Activated T-cell treated with anti-CD3 and anti-CD28 coated beads for 1 hour (primary cell): ENCODE results near the gene KIF21A.
"Not testable (repeated sequence)": the region's sequence is repeated elsewhere in the genome, so short reads cannot be mapped to it uniquely, and the experiment has no call there.

Experiments used
- DNase-seq: peaks from one replicate; pipeline ENCODE4 v3.0.0-alpha.2; 2020; ENCODE audit warnings: low read depth

The KIF21A gene

GRCh38 chr12:39341761-39342160 is 101.2 kb downstream of the KIF21A start:
- DNase-seq, result no peak

GRCh38 chr12:39341179-39341578 is 101.7 kb downstream of the KIF21A start:
- DNase-seq, result no peak

- DNase-seq, result no peak
Observed at GRCh38 chr12:39332661-39333175, 110.2 kb downstream of the KIF21A start.

- DNase-seq, result no peak
Observed at GRCh38 chr12:39331539-39332261, 111.2 kb downstream of the KIF21A start.

GRCh38 chr12:39329876-39330275 is 113.0 kb downstream of the KIF21A start:
- no peak for DNase-seq

GRCh38 chr12:39329018-39329417 is 113.9 kb downstream of the KIF21A start:
- no peak for DNase-seq

- DNase-seq, result no peak
Observed at GRCh38 chr12:39327965-39328364, 115.0 kb downstream of the KIF21A start.

GRCh38 chr12:39327510-39327909 is 115.4 kb downstream of the KIF21A start:
- DNase-seq, result no peak

GRCh38 chr12:39319180-39319579 is 123.7 kb downstream of the KIF21A start:
- no peak for DNase-seq

GRCh38 chr12:39314547-39314946 is 128.4 kb downstream of the KIF21A start:
- DNase-seq, result no peak

- no peak for DNase-seq
Observed at GRCh38 chr12:39309516-39309915, 133.4 kb downstream of the KIF21A start.

- DNase-seq, result no peak
Observed at GRCh38 chr12:39301422-39301821, 141.5 kb downstream of the KIF21A start.

- no peak for DNase-seq
Observed at GRCh38 chr12:39300799-39301198, 142.1 kb downstream of the KIF21A start.

GRCh38 chr12:39297891-39298290 is 145.0 kb downstream of the KIF21A start:
- DNase-seq, result no peak

- DNase-seq, result no peak
Observed at GRCh38 chr12:39296496-39296895, 146.4 kb downstream of the KIF21A start.

GRCh38 chr12:39295593-39295992 is 147.3 kb downstream of the KIF21A start:
- DNase-seq, result not testable (repeated sequence)

- DNase-seq, result no peak
Observed at GRCh38 chr12:39294715-39295114, 148.2 kb downstream of the KIF21A start.

- DNase-seq, result no peak
Observed at GRCh38 chr12:39292125-39292630, 150.7 kb downstream of the KIF21A start.

- DNase-seq, result no peak
Observed at GRCh38 chr12:39287817-39288216, 155.1 kb downstream of the KIF21A start.

GRCh38 chr12:39287409-39287808 is 155.5 kb downstream of the KIF21A start:
- no peak for DNase-seq

- no peak for DNase-seq
Observed at GRCh38 chr12:39278426-39278825, 164.5 kb downstream of the KIF21A start.

- no peak for DNase-seq
Observed at GRCh38 chr12:39277416-39277815, 165.5 kb downstream of the KIF21A start.

- DNase-seq, result no peak
Observed at GRCh38 chr12:39275846-39276245, 167.1 kb downstream of the KIF21A start.
